ENCODE measurements around the gene ASIC3.

Gene ASIC3

DNA sequence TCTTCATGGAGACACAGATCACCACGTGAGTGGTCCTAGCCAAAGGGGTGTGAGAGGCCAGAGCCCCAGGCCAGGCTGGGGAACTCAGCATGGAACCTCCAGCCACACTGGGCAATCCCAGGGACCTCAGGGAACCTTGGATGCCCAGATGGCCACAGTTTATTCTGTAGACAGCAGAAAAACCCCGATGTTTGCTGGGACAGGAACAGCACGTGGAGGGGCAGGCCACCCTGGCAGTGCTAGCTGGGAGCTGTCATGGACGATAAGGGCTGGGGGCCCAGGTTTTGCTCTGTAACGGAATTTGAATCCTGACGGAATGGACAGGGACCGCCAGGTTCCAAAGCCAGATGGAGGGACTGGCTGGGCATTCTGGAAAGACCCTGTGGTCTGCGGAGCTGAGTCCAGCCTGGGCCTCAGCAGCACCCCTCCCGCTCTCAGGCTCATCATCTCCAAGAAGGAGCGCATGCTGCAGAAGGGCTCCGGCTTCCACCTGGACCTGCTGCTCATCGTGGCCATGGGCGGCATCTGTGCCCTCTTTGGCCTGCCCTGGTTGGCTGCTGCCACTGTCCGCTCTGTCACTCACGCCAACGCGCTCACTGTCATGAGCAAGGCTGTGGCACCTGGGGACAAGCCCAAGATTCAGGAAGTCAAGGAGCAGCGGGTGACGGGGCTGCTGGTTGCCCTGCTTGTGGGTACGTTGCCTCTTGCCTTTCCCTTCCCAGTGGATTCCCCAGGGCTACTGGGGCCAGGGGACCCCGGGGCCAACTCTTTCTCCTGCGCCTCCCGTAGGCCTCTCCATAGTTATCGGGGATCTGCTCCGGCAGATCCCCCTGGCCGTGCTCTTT lies 26.7 kb downstream of the ASIC3 start:
- DNase-seq: no peak

DNA sequence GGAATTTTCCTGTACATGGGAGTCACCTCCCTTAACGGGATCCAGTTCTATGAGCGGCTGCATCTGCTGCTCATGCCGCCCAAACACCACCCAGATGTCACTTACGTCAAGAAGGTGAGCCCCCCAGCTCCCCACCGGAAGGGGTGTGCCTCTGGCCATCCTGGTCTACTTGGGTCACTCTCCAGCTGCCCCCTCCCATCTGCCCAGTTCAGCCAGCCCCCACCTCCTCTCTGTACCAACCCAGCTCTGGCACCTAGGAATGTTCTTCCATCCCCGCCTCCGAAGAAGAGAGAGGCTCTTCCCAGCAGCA lies 27.3 kb downstream of the ASIC3 start:
- DNase-seq: no peak

DNA sequence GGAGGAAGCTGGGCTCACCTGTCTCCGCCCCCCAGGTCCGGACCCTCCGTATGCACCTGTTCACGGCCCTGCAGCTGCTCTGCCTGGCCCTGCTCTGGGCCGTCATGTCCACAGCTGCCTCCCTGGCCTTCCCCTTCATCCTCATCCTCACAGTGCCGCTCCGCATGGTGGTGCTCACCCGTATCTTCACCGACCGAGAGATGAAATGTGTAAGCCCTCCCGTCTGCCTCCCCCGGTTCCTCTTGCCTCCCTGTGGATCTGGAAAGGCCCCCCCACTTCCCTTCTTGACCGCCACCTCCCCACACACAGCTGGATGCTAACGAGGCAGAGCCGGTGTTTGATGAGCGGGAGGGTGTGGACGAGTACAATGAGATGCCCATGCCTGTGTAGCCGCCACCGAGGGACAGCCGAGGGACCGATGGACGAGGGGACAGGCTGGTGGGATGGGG lies 27.7 kb downstream of the ASIC3 start:
- no peak for DNase-seq

GRCh38 chr7:151076863-151077704 lies 28.8 kb downstream of the ASIC3 start:
- DNase-seq: no peak

- no peak for DNase-seq
Observed at GRCh38 chr7:151077705-151078232, 29.4 kb downstream of the ASIC3 start.

- no peak for DNase-seq
Observed at GRCh38 chr7:151078233-151079040, 30.1 kb downstream of the ASIC3 start.

DNA sequence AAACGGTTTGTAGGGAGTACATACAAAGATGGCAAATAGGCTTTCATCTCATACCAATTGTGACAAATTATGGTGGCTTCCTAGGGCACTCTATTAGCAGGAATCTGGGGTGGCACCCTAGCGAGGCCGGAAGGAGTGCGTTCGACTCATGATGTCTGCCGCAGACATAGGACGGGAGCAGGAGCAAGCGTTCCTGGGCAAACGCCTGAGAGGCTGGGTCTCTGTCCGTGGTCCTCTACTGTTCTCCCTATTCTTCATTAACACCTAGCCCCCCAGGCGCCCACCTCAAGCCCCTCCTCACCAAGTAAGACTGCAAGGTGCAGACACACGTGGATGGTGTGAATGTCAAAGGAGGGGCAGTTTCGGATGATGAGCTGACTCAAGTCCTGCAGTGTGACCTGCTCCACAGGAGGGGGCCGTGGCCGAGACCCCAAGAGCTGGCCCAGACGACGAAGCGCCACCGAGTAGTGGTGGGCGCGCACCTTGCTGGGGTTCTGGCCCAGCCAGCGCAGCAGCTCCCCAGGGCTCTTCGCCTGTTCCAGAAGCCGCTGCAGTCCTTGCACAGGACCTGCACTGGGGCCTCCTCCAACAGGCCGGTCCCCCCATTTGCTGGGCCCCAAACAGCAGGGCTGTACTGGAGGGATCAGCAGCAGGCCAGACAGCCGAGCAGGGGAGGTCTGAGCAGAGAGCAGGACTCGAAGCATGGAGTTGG lies 31.0 kb downstream of the ASIC3 start:
- no peak for DNase-seq

- no peak for DNase-seq
Observed at GRCh38 chr7:151080067-151080521, 31.8 kb downstream of the ASIC3 start.

DNA sequence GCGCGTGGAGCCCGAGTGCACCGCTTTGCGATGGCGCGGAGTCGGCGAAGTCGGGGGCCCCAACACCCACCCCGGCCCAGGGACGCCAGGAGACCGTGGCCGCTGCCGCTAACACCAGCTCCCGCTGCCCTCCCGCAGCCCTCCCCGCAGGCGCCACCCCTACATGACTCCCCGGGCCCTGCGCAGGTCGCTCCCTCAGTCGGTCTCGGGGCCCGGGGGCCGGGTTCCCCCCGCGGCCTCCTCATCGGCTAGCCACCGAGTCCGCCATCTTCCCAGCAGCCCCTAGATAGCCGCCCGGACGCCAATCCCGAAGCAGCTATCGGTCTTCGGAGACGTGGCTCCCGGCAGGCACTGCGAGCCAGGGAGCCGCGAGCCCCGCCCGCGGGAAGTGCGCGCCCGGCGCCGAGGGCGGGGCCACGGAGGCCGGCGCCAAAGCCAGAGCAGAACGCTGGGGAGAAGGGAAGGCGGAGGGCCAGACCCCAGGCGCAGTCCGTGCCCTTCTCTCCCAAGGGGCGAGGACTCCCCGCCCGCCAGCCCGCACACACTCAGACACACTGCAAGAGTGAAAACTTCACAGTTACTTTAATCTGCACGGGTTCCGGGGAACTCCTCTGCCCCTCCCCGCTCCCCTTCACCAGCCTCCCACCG lies 32.3 kb downstream of the ASIC3 start, which contains the start of gene FASTK:
Gene FASTK, minus strand, starts transcription at position 288 of the 648 bp plus-strand sequence. Its CDS starts 43 bp downstream, at position 245.
- DNase-seq: peak; percentile 91

- no peak for DNase-seq
Observed at GRCh38 chr7:151081170-151082101, 33.1 kb downstream of the ASIC3 start.

DNA sequence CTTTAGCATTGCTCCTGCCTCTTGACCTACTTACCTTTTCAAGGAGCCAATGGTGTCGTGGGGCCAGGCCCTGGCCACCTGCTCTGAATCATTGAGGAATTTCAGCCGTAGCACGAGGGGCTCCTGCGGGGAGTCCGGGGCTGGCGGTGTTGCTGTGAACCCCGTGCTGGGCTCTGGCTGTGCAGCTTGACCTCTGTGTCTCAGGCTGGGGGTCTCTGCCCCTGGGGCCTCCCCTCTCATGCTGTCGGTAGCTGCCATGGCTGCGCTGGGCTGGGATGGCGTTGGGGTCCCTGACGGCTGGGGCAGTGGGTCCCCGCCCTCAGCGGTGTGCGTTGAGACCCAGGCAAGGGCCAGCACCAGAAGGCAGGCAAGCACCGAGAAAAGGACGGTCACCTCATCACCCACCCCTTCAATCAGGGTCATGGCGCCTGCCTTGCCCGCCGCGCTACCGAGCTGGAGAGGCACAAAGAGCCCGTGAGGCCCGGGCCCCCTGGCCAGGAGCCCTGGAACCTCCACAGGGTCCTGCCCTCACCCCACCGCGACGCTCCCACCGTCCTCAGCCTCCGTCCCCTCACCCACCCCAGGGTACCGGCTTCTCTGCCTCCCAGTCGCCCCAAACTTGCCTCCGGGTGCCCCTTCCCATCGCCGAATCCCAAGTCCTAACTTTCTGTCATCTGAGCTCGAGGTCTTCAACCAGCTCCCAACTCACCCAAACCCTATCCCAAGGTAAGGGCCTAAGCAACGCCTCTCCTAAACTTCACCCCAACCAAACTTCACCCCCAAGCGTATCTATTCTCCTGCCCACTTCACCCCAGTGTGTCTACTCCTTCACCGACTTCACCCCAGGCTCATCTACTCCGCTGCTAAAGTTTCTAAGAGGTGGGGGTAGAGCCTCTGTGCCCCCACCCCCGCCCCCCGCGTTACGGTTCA lies 34.1 kb downstream of the ASIC3 start:
- no peak for DNase-seq

DNA sequence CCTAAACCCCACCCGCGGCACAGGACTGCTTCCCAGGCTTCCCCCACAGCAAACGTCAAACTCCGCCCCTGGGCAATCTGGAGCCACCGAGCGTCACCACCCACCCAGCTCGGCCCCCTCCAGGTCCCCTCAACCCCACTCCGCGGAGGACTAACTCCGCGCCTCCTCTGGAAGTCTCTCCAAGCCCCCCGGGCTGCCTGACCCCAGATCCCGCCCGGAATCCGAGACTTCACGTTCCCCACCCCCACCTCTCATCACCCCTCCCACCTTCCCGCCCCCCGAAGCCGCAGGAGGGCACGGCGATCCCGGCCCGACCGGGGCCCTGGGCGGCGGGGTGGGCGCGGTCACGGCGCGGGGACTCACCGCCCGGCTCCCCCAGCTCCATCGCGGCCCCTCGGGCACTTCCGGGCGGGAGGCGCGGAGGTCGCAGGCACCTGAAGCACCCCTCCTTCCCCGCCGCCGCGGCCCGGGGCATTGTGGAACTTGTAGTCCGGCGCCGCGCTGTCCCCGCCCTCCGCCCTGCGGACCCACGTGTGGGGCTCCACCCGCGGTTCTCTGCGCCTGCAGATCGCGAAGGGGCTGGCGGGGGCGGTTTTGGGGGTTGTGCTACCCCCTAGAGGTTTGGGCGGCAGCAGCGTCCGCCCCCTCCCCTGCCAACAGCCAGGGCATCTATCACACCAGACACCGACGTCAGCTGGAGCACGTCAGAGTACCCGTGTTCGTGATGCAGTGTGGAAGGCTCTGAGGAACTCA lies 34.9 kb downstream of the ASIC3 start, which contains the start of gene TMUB1:
Gene TMUB1, minus strand, starts transcription at position 423 of the 753 bp plus-strand sequence. CDS start 930 bp downstream, outside the sequence.
- DNase-seq: peak; percentile 83

- no peak for DNase-seq
Observed at GRCh38 chr7:151083824-151084160, 35.5 kb downstream of the ASIC3 start.

GRCh38 chr7:151085329-151085690 lies 37.0 kb downstream of the ASIC3 start:
- DNase-seq: no peak

DNA sequence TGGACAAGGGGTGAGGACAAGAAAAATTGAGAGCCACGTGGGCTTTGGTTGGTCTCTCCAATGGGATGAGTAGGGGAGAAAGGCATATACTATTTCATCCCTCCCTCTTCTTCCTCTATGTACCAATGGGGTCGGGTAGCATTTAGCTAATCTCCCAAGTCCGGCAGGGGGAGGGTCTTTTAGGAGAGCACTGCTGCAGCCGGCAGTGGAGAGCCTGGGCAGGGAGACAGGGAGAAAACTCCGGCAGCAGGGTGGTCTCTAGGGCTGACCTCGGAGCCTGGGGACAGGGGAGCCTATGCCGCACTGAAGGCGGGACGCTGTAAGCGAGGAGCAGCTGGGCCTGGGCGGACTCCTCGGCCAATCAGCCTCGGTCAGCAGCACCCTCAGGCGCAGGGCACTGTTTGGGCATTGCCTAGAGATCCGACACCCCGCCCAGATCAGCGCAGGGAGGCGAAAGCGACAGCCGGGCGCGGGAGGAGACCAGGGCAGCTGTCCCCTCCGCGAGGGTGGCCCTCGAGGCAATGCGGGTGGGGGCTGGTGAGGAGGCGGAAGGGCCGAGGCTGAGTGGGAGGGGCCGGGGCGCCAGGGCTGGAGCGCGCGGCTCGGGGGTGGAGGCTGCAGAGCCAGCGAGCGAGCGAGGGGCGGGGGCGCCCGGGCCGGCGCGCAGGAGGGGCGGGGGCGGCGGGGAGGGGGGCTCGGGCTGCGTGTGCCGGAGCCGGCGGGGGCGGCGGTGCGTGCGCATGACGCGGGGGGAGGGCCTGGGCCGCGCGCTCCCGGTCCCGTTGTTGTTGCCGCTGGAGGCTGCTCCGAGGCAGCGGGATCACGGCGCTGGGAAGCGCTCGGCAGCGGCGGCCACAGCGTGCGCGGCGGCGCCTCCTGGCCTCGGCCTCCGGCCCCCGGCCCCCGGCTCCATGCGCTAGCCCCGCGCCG lies 37.6 kb downstream of the ASIC3 start, which contains the start of gene AGAP3:
Gene AGAP3, plus strand, starts transcription at position 785 of the 930 bp plus-strand sequence. CDS start 267 bp downstream, outside the sequence.
- peak; percentile 71 for DNase-seq

DNA sequence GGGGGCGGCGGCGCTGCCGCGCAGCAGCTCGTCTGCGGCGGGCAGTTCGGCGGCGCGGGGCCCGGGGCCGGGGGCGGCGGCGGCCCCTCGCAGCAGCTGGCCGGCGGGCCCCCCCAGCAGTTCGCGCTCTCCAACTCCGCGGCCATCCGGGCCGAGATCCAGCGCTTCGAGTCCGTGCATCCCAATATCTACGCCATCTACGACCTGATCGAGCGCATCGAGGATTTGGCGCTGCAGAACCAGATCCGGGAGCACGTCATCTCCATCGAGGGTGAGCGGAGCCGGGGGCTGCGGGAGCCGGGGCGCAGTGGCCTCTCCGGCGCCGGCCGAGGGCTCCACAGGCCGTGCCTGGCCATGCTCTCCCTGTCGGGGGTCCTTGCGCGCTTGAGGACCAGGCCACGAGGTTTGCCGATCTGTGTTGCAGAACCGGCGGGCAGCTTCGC lies 38.5 kb downstream of the ASIC3 start:
- DNase-seq: peak; percentile 32
